AG10803 (cell line): ENCODE results near the gene RIMS4.

Experiments
- DNase-seq: peaks from one replicate; pipeline ENCODE4 v3.0.0; 2010; ENCODE audit warnings: low read depth
- H3K4me3 ChIP-seq: 2 replicates; pipeline ENCODE4 v1.5.1; 2011; ENCODE audit warnings: mild to moderate bottlenecking, low read length, control low read depth
- TF ChIP-seq, protein P1 (sequence below): conservative IDR thresholded peaks from 2 replicates; pipeline ENCODE4 v1.5.1; 2011; ENCODE audit warnings: mild to moderate bottlenecking, low read length, control low read depth, inconsistent platforms

The RIMS4 gene

GRCh38 chr20:44817143-44817910, 7.0 kb upstream of the RIMS4 start:
- TF ChIP-seq, protein P1, sequence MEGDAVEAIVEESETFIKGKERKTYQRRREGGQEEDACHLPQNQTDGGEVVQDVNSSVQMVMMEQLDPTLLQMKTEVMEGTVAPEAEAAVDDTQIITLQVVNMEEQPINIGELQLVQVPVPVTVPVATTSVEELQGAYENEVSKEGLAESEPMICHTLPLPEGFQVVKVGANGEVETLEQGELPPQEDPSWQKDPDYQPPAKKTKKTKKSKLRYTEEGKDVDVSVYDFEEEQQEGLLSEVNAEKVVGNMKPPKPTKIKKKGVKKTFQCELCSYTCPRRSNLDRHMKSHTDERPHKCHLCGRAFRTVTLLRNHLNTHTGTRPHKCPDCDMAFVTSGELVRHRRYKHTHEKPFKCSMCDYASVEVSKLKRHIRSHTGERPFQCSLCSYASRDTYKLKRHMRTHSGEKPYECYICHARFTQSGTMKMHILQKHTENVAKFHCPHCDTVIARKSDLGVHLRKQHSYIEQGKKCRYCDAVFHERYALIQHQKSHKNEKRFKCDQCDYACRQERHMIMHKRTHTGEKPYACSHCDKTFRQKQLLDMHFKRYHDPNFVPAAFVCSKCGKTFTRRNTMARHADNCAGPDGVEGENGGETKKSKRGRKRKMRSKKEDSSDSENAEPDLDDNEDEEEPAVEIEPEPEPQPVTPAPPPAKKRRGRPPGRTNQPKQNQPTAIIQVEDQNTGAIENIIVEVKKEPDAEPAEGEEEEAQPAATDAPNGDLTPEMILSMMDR = no peak
- H3K4me3 ChIP-seq = no peak overlapping the region
- no peak for DNase-seq

DNA sequence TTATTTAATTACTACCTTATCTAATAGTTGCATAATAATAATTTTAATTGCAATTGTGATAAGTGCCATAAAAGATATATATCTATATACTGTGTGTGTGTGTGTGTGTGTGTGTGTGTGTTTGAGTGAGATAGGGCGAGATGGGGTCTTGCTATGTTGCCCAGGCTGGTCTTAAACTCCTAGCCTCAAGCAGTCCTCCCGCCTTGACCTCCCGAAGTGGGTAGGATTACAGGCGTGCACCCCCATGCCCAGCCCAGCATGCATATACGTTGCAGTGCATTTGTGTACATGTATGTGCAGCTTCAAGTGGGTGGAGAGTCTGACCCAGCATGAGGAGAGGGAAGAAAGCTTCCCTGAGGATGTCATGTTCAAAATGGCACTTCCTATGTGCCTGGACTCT, 4.6 kb upstream of the RIMS4 start:
- H3K4me3 ChIP-seq = no peak overlapping the region
- DNase-seq = no peak
- TF ChIP-seq, protein P1 = no peak

GRCh38 chr20:44811150-44811685, 872 bp upstream of the RIMS4 start:
- no peak for DNase-seq
- TF ChIP-seq, protein P1 = no peak
- no peak overlapping the region for H3K4me3 ChIP-seq

- no peak for DNase-seq
- no peak overlapping the region for H3K4me3 ChIP-seq
These were observed 320 bp downstream of the RIMS4 start for GRCh38 chr20:44810061-44810390.

GRCh38 chr20:44809380-44810060, 826 bp downstream of the RIMS4 start:
- TF ChIP-seq, protein P1 = no peak
- H3K4me3 ChIP-seq = no peak overlapping the region
- DNase-seq = no peak

More at GRCh38 chr20:44810061-44810390, 320 bp downstream of the RIMS4 start:
- TF ChIP-seq, protein P1 = no peak

DNA sequence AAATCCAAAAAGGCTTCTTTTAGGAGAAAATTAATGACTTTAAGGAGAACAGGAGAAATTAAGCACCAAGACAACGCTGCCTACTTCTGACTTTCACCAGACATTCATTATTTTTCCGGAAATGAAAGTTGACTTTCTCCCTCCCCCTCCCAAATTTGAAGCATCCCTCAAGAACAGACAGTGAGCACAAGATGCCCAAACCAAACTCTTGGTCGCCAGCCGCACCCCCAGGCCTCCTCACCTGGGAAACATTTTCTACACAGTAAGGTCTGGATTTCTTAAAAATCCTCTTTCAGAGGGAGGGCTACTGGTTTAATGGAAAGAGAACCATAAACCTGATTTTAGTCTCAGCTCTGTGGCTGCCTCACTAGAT, 2.7 kb downstream of the RIMS4 start:
- DNase-seq = no peak
- TF ChIP-seq, protein P1 = no peak

More for the DNA sequence above, 2.7 kb downstream of the RIMS4 start:
- H3K4me3 ChIP-seq = no peak overlapping the region
